PC-3 (cell line): ENCODE measurements around the gene CASP7. TPM values are rescaled to one million over a fixed set of nuclear protein-coding genes. Genes with fewer than 3 reads are reported as not detected.

ENCODE experiments used
- ATAC-seq: fragments of 200-7000 bp; cut with Tn5 transposase; 2 replicates; pipeline ENCODE4 v1.9.1; 2020; ENCODE audit warnings: mild to moderate bottlenecking, moderate library complexity
- BruUV-seq: library from RNA; stranded (reverse); fragments of 400-500 nt; replicated peaks from 2 replicates; lab custom pipeline; 2021; lab: Mats Ljungman, UMichigan
- CTCF ChIA-PET: fragments of 300-600 bp; sonication (Branson Sonifier 250); formaldehyde crosslinking; loops from one replicate; lab custom pipeline; 2022; ENCODE audit warnings: antibody characterized with exemption; lab: Charles Lee
- POLR2A ChIA-PET: fragments of 300-600 bp; sonication (Branson Sonifier 250); formaldehyde crosslinking; loops from one replicate; lab custom pipeline; 2022; ENCODE audit warnings: antibody characterized with exemption; ENCODE audit not compliant: unreplicated experiment; lab: Charles Lee
- DNase-seq: peaks from one replicate; pipeline ENCODE4 v3.0.0-alpha.2; 2015
- H2AFZ ChIP-seq: fragments of 300-600 bp; sonication (generic); 2 replicates; pipeline ENCODE4 v1.6.0; 2016; ENCODE audit warnings: antibody characterized with exemption, low read length
- H3F3A ChIP-seq: fragments of 300-600 bp; sonication (generic); one replicate; pipeline ENCODE4 v1.6.0; 2017; ENCODE audit warnings: antibody characterized with exemption, low read length, control low read depth, mild to moderate bottlenecking; ENCODE audit not compliant: unreplicated experiment
- H3K27ac ChIP-seq: fragments of 300-600 bp; sonication (generic); 2 replicates; pipeline ENCODE4 v1.5.1; 2016; ENCODE audit warnings: mild to moderate bottlenecking, low read length
- H3K27me3 ChIP-seq: fragments of 300-600 bp; sonication (generic); 2 replicates; pipeline ENCODE4 v1.6.1; 2016; ENCODE audit warnings: low read length, mixed read lengths
- H3K36me3 ChIP-seq: fragments of 300-600 bp; sonication (generic); 2 replicates; pipeline ENCODE4 v1.6.1; 2016; ENCODE audit warnings: low read depth, mixed run types, low read length, mixed read lengths
- H3K4me1 ChIP-seq: fragments of 300-600 bp; sonication (generic); 2 replicates; pipeline ENCODE4 v1.5.1; 2016; ENCODE audit warnings: low read length; ENCODE audit not compliant: insufficient read depth
- H3K4me2 ChIP-seq: fragments of 300-600 bp; sonication (generic); 2 replicates; pipeline ENCODE4 v1.6.0; 2016; ENCODE audit warnings: low read length
- H3K4me3 ChIP-seq: fragments of 300-600 bp; sonication (generic); 2 replicates; pipeline ENCODE4 v1.5.1; 2016; ENCODE audit warnings: mild to moderate bottlenecking, low read length, mixed read lengths
- H3K79me2 ChIP-seq: fragments of 300-600 bp; sonication (generic); 2 replicates; pipeline ENCODE4 v1.6.1; 2017; ENCODE audit warnings: low read length, mixed read lengths
- H3K9ac ChIP-seq: fragments of 300-600 bp; sonication (generic); 2 replicates; pipeline ENCODE4 v1.6.0; 2016; ENCODE audit warnings: mild to moderate bottlenecking, low read length
- H3K9me2 ChIP-seq: fragments of 300-600 bp; sonication (generic); replicated peaks from 2 replicates; pipeline ENCODE4 v1.6.1; 2016; ENCODE audit warnings: mixed run types, low read length, mixed read lengths
- H3K9me3 ChIP-seq: fragments of 300-600 bp; sonication (generic); 2 replicates; pipeline ENCODE4 v1.6.1; 2016; ENCODE audit warnings: low read length, mixed read lengths
- H4K20me1 ChIP-seq: fragments of 300-600 bp; sonication (generic); 2 replicates; pipeline ENCODE4 v1.6.1; 2016; ENCODE audit warnings: low read length, mixed read lengths
- EZH2 ChIP-seq: fragments of 300-600 bp; sonication (generic); IDR thresholded peaks from one replicate; pipeline ENCODE4 v1.6.1; 2017; ENCODE audit warnings: antibody characterized with exemption, mild to moderate bottlenecking, low read length; ENCODE audit not compliant: unreplicated experiment
- EZH2phosphoT487 ChIP-seq: fragments of 300-600 bp; sonication (generic); IDR thresholded peaks from 2 replicates; pipeline ENCODE4 v1.6.1; 2018; ENCODE audit warnings: mild to moderate bottlenecking, antibody characterized with exemption, low read length, borderline replicate concordance
- intact Hi-C: fragments of 100-400 bp; cut with micrococcal nuclease; formaldehyde crosslinking; loops from 2 replicates; pipeline ENCODE4 v1.9.0; 2023
- total RNA-seq: library from RNA; depleted of rRNA; stranded (reverse); fragments of >200 nt; gene quantifications from 2 replicates; pipeline ENCODE4 v1.2.3, GENCODE V29; 2014
- TF ChIP-seq, protein P1 (sequence below): fragments of 300-600 bp; sonication (generic); conservative IDR thresholded peaks from 2 replicates; pipeline ENCODE4 v1.5.1; 2017; ENCODE audit warnings: antibody characterized with exemption, low read depth, mild to moderate bottlenecking, low read length

CASP7 gene
- total RNA-seq, 1 experiment from 2014 or later: 13.7 TPM

DNA sequence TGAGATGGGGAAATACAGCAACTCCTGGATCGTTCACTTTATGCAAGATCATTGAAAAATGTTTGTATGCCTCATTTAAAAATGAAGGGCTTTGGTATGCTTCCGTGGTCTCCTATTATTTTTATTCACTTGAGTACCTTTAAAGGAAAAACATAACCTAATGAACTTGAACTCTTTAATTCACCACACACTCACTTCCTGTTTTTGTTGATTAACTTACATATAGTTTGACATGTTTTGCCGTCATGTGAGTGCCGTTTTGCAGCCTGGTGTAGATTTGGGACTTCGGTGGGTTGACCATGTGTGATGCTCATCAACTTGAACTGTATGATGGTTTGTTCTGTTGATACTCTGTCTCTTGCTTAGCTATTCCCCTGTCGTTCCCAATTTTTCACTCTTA, 28.9 kb downstream of the CASP7 start:
- H3K4me2 ChIP-seq: no peak overlapping the region
- H3K27ac ChIP-seq: no peak overlapping the region
- ChIA-PET CTCF (no interaction called here), POLR2A (no interaction called here)
- TF ChIP-seq, protein P1, sequence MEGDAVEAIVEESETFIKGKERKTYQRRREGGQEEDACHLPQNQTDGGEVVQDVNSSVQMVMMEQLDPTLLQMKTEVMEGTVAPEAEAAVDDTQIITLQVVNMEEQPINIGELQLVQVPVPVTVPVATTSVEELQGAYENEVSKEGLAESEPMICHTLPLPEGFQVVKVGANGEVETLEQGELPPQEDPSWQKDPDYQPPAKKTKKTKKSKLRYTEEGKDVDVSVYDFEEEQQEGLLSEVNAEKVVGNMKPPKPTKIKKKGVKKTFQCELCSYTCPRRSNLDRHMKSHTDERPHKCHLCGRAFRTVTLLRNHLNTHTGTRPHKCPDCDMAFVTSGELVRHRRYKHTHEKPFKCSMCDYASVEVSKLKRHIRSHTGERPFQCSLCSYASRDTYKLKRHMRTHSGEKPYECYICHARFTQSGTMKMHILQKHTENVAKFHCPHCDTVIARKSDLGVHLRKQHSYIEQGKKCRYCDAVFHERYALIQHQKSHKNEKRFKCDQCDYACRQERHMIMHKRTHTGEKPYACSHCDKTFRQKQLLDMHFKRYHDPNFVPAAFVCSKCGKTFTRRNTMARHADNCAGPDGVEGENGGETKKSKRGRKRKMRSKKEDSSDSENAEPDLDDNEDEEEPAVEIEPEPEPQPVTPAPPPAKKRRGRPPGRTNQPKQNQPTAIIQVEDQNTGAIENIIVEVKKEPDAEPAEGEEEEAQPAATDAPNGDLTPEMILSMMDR: no peak
- TF ChIP-seq EZH2phosphoT487 (no peak), EZH2 (no peak)
- DNase-seq: no peak
- ATAC-seq: no peak
- H3K9me3 ChIP-seq: no peaks in the 10 kb centered on the region
- no peaks in the 10 kb centered on the region for H3K36me3 ChIP-seq
- no peaks in the 10 kb centered on the region for H3K27me3 ChIP-seq
- peaks cover 8% of the 10 kb centered on the region; the same call in 1 of the 2 replicates for H3K4me1 ChIP-seq
- no peaks in the 10 kb centered on the region for H3F3A ChIP-seq
- no peaks in the 10 kb centered on the region for H3K79me2 ChIP-seq
- BruUV-seq: no TSS peak
- intact Hi-C loops: loop anchor here (5.0 kb wide), 1 partner anchor 144 kb away; the partner anchor contains the start of genes DCLRE1A and NHLRC2
- H3K4me3 ChIP-seq: no peak overlapping the region
- no peaks in the 10 kb centered on the region for H3K9me2 ChIP-seq
- H4K20me1 ChIP-seq: no peaks in the 10 kb centered on the region
- no peak overlapping the region for H2AFZ ChIP-seq
- H3K9ac ChIP-seq: no peak overlapping the region

DNA sequence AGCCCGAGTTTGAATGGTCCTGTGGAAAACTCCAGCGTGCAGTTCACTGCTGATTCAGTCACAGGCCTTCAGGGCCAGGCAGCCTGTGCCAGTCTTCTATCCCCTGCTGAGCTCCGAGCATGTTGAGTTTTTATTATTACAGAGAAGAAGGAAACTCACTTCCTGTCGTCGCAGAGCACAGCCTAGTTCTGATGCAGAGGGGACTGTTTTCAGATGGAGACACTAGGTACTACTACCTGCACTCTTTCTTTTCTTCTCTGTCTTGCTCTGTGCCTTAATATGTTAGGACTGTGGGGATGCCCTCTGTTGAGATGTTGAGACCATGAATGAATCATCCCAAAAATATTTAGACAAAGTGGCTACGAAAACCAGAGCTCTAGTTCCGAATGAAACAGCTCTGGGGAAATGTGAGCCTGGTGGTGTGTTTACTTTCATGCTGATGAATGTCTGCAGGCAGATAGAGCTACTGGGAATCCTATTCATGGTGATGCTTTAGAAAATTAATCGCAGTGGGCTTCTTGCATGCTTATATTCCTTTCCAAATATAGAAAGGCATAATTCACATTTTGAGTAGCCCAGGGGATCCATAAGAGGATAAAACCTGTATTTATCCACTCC, 29.6 kb downstream of the CASP7 start:
- TF ChIP-seq EZH2: no peak
- ChIA-PET CTCF (no interaction called here), POLR2A (no interaction called here)
- H3F3A ChIP-seq: no peaks in the 10 kb centered on the region
- peak; percentile 57 for ATAC-seq
- H3K9me3 ChIP-seq: no peaks in the 10 kb centered on the region
- intact Hi-C loops: loop anchor here (5.0 kb wide), 1 partner anchor 143 kb away; the partner anchor contains the start of genes DCLRE1A and NHLRC2
- H3K27ac ChIP-seq: no peak overlapping the region
- BruUV-seq: no TSS peak
- no peak overlapping the region for H3K9ac ChIP-seq
- H3K4me1 ChIP-seq: peaks cover 7% of the 10 kb centered on the region; the same call in 1 of the 2 replicates
- H3K4me3 ChIP-seq: no peak overlapping the region
- H4K20me1 ChIP-seq: no peaks in the 10 kb centered on the region
- H3K27me3 ChIP-seq: no peaks in the 10 kb centered on the region
- H3K79me2 ChIP-seq: no peaks in the 10 kb centered on the region
- H3K4me2 ChIP-seq: no peak overlapping the region
- no peaks in the 10 kb centered on the region for H3K36me3 ChIP-seq
- H2AFZ ChIP-seq: no peak overlapping the region
- H3K9me2 ChIP-seq: no peaks in the 10 kb centered on the region
- DNase-seq: peak; percentile 59

DNA sequence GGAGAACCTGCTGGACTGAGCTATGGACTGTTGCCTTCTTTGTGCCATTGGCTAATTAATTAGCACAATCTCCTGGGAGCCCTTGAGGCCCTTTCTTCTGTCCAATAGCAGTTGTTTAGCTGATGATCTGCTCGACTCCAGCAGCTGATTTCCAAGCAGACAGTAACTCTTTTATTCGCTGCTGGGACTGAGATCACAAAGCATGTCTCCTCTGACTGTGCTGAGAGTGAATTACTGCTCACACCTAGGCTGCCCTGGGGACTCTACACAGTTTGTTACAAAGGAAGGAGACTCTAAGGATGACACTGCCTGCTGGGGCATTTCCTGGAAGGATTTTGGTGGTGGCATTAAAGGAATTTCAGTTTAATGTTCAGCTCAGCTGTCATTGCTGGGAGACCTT, 31.4 kb downstream of the CASP7 start:
- Histone ChIP-seq H3K9me3 (no peaks in the 10 kb centered on the region), H2AFZ (no peak overlapping the region), H3K4me2 (no peak overlapping the region), H3K4me3 (no peak overlapping the region), H3K4me1 (no peaks in the 10 kb centered on the region), H3K36me3 (no peaks in the 10 kb centered on the region), H3F3A (no peaks in the 10 kb centered on the region), H3K9ac (no peak overlapping the region), H3K27me3 (no peaks in the 10 kb centered on the region), H3K9me2 (no peaks in the 10 kb centered on the region), H3K79me2 (no peaks in the 10 kb centered on the region), H3K27ac (no peak overlapping the region), H4K20me1 (no peaks in the 10 kb centered on the region)
- TF ChIP-seq, protein P1: no peak
- TF ChIP-seq EZH2 (no peak), EZH2phosphoT487 (no peak)
- ATAC-seq: no peak
- BruUV-seq: no TSS peak
- no peak for DNase-seq
- ChIA-PET POLR2A (no interaction called here), CTCF (no interaction called here)
- intact Hi-C loops: no loop called here
